Measurements from ENCODE around the gene TEX13B.

The TEX13B gene, protein sequence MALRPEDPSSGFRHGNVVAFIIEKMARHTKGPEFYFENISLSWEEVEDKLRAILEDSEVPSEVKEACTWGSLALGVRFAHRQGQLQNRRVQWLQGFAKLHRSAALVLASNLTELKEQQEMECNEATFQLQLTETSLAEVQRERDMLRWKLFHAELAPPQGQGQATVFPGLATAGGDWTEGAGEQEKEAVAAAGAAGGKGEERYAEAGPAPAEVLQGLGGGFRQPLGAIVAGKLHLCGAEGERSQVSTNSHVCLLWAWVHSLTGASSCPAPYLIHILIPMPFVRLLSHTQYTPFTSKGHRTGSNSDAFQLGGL

GRCh38 chrX:107982356-107982755 is at the start of gene TEX13B:
Gene TEX13B, minus strand, starts transcription at chrX:107982370. Its CDS starts 243 bp downstream, at chrX:107982127.
- Histone ChIP-seq H3K4me1 (ENCODE audit: control insufficient read depth in 1 of 2, insufficient read depth in 2 of 2, low read length in 2 of 2) (no peaks in the 10 kb centered on the region), H3K4me3 (ENCODE audit: low read depth in 1 of 2, low read length in 2 of 2) (no peak within 1 kb of the TSS), H3K27ac (ENCODE audit: low read depth, low read length) (no peak within 1 kb of the TSS), H3K9ac (ENCODE audit: low read depth in 1 of 2, low read length in 2 of 2) (no peak within 1 kb of the TSS), H3K36me3 (ENCODE audit: control insufficient read depth in 1 of 2, insufficient read depth in 2 of 2, low read length in 2 of 2) (no peaks in the 10 kb centered on the region), H3K9me3 (ENCODE audit: control insufficient read depth in 1 of 2, low read length in 2 of 2) (no peaks in the 10 kb centered on the region), H3K27me3 (ENCODE audit: control insufficient read depth in 1 of 2, insufficient read depth in 2 of 2, low read length in 2 of 2) (no peaks in the 10 kb centered on the region)

- Histone ChIP-seq H3K9ac (ENCODE audit: low read depth in 1 of 2, low read length in 2 of 2) (no peak overlapping the region), H3K4me3 (ENCODE audit: low read depth in 1 of 2, low read length in 2 of 2) (no peak overlapping the region), H3K27me3 (ENCODE audit: control insufficient read depth in 1 of 2, insufficient read depth in 2 of 2, low read length in 2 of 2) (no peaks in the 10 kb centered on the region), H3K36me3 (ENCODE audit: control insufficient read depth in 1 of 2, insufficient read depth in 2 of 2, low read length in 2 of 2) (no peaks in the 10 kb centered on the region), H3K27ac (ENCODE audit: low read depth, low read length) (no peak overlapping the region), H3K9me3 (ENCODE audit: control insufficient read depth in 1 of 2, low read length in 2 of 2) (no peaks in the 10 kb centered on the region), H3K4me1 (ENCODE audit: control insufficient read depth in 1 of 2, insufficient read depth in 2 of 2, low read length in 2 of 2) (no peaks in the 10 kb centered on the region)
These were observed 48.0 kb upstream of the TEX13B start for GRCh38 chrX:108029928-108030711.

DNA sequence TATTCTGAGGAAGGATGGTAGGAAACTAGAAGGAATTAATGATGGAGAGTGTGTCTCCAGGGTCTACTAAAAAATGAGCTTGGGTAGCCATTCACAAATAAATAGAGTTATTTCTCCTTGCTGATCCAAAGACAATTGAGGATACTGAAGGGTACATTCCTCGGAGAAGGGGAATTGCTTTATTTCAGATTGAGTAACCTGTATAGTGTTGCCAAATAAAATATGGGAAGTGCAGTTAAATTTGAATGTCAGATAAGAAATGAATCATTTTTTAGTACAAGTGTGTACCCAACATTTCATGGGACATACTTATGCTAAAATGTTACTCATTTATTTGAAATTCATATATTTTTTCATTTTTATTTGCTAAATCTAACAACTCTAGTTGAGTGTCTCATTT is 46.7 kb upstream of the TEX13B start:
- H3K27ac ChIP-seq (ENCODE audit: low read depth, low read length), result no peak overlapping the region
- H3K27me3 ChIP-seq (ENCODE audit: control insufficient read depth in 1 of 2, insufficient read depth in 2 of 2, low read length in 2 of 2), result no peaks in the 10 kb centered on the region
- no peaks in the 10 kb centered on the region for H3K36me3 ChIP-seq (ENCODE audit: control insufficient read depth in 1 of 2, insufficient read depth in 2 of 2, low read length in 2 of 2)
- no peak overlapping the region for H3K9ac ChIP-seq (ENCODE audit: low read depth in 1 of 2, low read length in 2 of 2)
- no peak overlapping the region for H3K4me3 ChIP-seq (ENCODE audit: low read depth in 1 of 2, low read length in 2 of 2)
- H3K4me1 ChIP-seq (ENCODE audit: control insufficient read depth in 1 of 2, insufficient read depth in 2 of 2, low read length in 2 of 2), result no peaks in the 10 kb centered on the region
- no peaks in the 10 kb centered on the region for H3K9me3 ChIP-seq (ENCODE audit: control insufficient read depth in 1 of 2, low read length in 2 of 2)

- Histone ChIP-seq H3K27ac (ENCODE audit: low read depth, low read length) (no peak overlapping the region), H3K4me1 (ENCODE audit: control insufficient read depth in 1 of 2, insufficient read depth in 2 of 2, low read length in 2 of 2) (no peaks in the 10 kb centered on the region), H3K9ac (ENCODE audit: low read depth in 1 of 2, low read length in 2 of 2) (no peak overlapping the region), H3K9me3 (ENCODE audit: control insufficient read depth in 1 of 2, low read length in 2 of 2) (no peaks in the 10 kb centered on the region), H3K36me3 (ENCODE audit: control insufficient read depth in 1 of 2, insufficient read depth in 2 of 2, low read length in 2 of 2) (no peaks in the 10 kb centered on the region), H3K4me3 (ENCODE audit: low read depth in 1 of 2, low read length in 2 of 2) (no peak overlapping the region), H3K27me3 (ENCODE audit: control insufficient read depth in 1 of 2, insufficient read depth in 2 of 2, low read length in 2 of 2) (no peaks in the 10 kb centered on the region)
These were observed 43.9 kb upstream of the TEX13B start for GRCh38 chrX:108025954-108026600.

GRCh38 chrX:108025376-108025775 is 43.2 kb upstream of the TEX13B start:
- Histone ChIP-seq H3K36me3 (ENCODE audit: control insufficient read depth in 1 of 2, insufficient read depth in 2 of 2, low read length in 2 of 2) (no peaks in the 10 kb centered on the region), H3K9ac (ENCODE audit: low read depth in 1 of 2, low read length in 2 of 2) (no peak overlapping the region)

GRCh38 chrX:108022491-108023089 is 40.4 kb upstream of the TEX13B start:
- Histone ChIP-seq H3K27me3 (ENCODE audit: control insufficient read depth in 1 of 2, insufficient read depth in 2 of 2, low read length in 2 of 2) (no peaks in the 10 kb centered on the region), H3K4me1 (ENCODE audit: control insufficient read depth in 1 of 2, insufficient read depth in 2 of 2, low read length in 2 of 2) (no peaks in the 10 kb centered on the region), H3K36me3 (ENCODE audit: control insufficient read depth in 1 of 2, insufficient read depth in 2 of 2, low read length in 2 of 2) (no peaks in the 10 kb centered on the region), H3K4me3 (ENCODE audit: low read depth in 1 of 2, low read length in 2 of 2) (no peak overlapping the region), H3K27ac (ENCODE audit: low read depth, low read length) (no peak overlapping the region), H3K9ac (ENCODE audit: low read depth in 1 of 2, low read length in 2 of 2) (no peak overlapping the region), H3K9me3 (ENCODE audit: control insufficient read depth in 1 of 2, low read length in 2 of 2) (no peaks in the 10 kb centered on the region)

More at GRCh38 chrX:108025376-108025775, 43.2 kb upstream of the TEX13B start:
- no peaks in the 10 kb centered on the region for H3K9me3 ChIP-seq (ENCODE audit: control insufficient read depth in 1 of 2, low read length in 2 of 2)
- H3K4me1 ChIP-seq (ENCODE audit: control insufficient read depth in 1 of 2, insufficient read depth in 2 of 2, low read length in 2 of 2), result no peaks in the 10 kb centered on the region
- H3K27ac ChIP-seq (ENCODE audit: low read depth, low read length), result no peak overlapping the region
- H3K27me3 ChIP-seq (ENCODE audit: control insufficient read depth in 1 of 2, insufficient read depth in 2 of 2, low read length in 2 of 2), result no peaks in the 10 kb centered on the region
- no peak overlapping the region for H3K4me3 ChIP-seq (ENCODE audit: low read depth in 1 of 2, low read length in 2 of 2)

DNA sequence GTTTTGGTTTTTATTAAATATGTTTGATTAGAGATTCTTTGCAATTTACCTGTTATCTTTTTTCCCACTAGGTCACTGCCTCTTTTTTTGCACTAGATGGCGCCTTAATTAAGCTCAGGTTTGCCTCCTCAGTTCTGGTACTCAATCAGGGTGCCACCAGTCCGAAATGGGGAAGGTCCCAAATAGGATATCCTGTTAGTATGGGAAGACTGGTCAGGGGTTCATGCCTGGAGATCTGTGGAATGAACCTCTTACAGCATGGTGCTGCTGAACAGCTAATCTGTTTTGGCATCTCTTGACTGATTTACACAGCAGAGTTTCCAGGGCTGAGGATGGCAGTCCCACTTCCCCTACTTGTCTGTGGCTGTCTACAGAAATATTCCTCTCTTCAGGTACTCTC is 38.5 kb upstream of the TEX13B start:
- Histone ChIP-seq H3K4me3 (ENCODE audit: low read depth in 1 of 2, low read length in 2 of 2) (no peak overlapping the region), H3K4me1 (ENCODE audit: control insufficient read depth in 1 of 2, insufficient read depth in 2 of 2, low read length in 2 of 2) (no peaks in the 10 kb centered on the region), H3K9me3 (ENCODE audit: control insufficient read depth in 1 of 2, low read length in 2 of 2) (no peaks in the 10 kb centered on the region), H3K9ac (ENCODE audit: low read depth in 1 of 2, low read length in 2 of 2) (no peak overlapping the region), H3K27me3 (ENCODE audit: control insufficient read depth in 1 of 2, insufficient read depth in 2 of 2, low read length in 2 of 2) (no peaks in the 10 kb centered on the region), H3K27ac (ENCODE audit: low read depth, low read length) (no peak overlapping the region), H3K36me3 (ENCODE audit: control insufficient read depth in 1 of 2, insufficient read depth in 2 of 2, low read length in 2 of 2) (no peaks in the 10 kb centered on the region)

DNA sequence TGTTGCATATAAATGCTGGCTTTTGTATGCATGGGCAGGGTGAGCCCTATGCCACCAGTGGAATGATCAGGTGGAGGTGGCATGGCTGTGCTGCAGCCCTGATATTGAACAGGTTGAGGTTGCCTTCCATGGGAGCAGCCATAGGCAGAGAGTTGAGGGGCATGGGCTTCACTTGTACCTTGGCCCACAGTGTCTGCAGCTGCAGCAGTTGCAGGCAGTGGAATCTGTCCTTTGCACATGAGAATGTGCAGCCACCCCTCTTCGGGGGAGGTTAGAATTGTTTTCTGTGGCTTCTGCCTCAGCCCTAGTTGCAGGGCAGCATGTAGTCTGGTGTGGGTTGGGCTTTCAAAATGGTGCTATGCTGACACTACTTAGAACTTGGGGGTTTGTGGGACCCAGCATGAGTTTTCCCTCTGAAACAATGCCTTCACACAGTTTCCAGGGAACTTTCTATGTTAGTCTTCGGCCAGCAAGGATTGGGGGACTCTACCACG is 37.3 kb upstream of the TEX13B start:
- H3K4me3 ChIP-seq (ENCODE audit: low read depth in 1 of 2, low read length in 2 of 2), result no peak overlapping the region
- H3K27ac ChIP-seq (ENCODE audit: low read depth, low read length), result no peak overlapping the region
- H3K36me3 ChIP-seq (ENCODE audit: control insufficient read depth in 1 of 2, insufficient read depth in 2 of 2, low read length in 2 of 2), result no peaks in the 10 kb centered on the region
- no peaks in the 10 kb centered on the region for H3K9me3 ChIP-seq (ENCODE audit: control insufficient read depth in 1 of 2, low read length in 2 of 2)
- H3K9ac ChIP-seq (ENCODE audit: low read depth in 1 of 2, low read length in 2 of 2), result no peak overlapping the region
- no peaks in the 10 kb centered on the region for H3K27me3 ChIP-seq (ENCODE audit: control insufficient read depth in 1 of 2, insufficient read depth in 2 of 2, low read length in 2 of 2)
- no peaks in the 10 kb centered on the region for H3K4me1 ChIP-seq (ENCODE audit: control insufficient read depth in 1 of 2, insufficient read depth in 2 of 2, low read length in 2 of 2)

DNA sequence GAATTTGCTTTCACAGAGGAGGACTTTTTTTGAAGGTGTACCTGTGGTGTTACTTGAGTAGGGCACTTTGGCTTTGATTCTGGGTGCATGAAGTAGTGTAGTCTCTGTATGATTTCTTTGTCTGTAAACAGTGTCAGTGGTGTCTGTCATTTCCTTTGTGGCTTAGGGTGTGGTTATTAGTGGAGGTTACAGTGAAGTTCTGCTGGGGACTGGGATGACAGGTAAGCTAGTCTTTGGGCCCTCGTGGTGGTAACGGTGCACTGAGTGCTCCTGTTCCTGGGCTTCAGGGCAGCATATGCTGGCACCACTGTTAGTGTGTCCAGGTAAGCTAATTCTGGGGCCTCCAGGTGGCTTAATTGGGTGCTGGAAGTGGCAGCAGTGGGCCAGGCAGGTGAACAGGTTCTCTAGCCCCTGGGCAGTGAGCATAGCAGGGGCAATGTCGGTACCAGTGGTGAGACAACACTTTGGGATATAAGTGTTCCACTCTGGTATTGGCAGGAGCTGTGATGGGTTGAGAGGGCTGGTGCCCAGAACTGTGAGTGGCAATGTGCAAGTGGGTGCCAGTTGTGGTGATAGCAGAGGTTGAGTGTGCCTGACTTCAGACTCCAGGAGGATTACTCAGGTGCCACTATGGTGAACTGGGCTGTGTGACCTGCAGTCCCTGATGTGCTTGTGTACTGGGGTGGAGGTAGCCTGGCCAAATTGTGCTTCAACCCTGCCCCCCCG is 36.6 kb upstream of the TEX13B start:
- H3K4me1 ChIP-seq (ENCODE audit: control insufficient read depth in 1 of 2, insufficient read depth in 2 of 2, low read length in 2 of 2), result no peaks in the 10 kb centered on the region
- no peaks in the 10 kb centered on the region for H3K9me3 ChIP-seq (ENCODE audit: control insufficient read depth in 1 of 2, low read length in 2 of 2)
- no peak overlapping the region for H3K27ac ChIP-seq (ENCODE audit: low read depth, low read length)
- no peaks in the 10 kb centered on the region for H3K27me3 ChIP-seq (ENCODE audit: control insufficient read depth in 1 of 2, insufficient read depth in 2 of 2, low read length in 2 of 2)
- H3K9ac ChIP-seq (ENCODE audit: low read depth in 1 of 2, low read length in 2 of 2), result no peak overlapping the region
- no peaks in the 10 kb centered on the region for H3K36me3 ChIP-seq (ENCODE audit: control insufficient read depth in 1 of 2, insufficient read depth in 2 of 2, low read length in 2 of 2)
- H3K4me3 ChIP-seq (ENCODE audit: low read depth in 1 of 2, low read length in 2 of 2), result no peak overlapping the region

Measured in duodenal mucosa (tissue), 2 donors.